Activated T-cell treated with anti-CD3 and anti-CD28 coated beads, Interleukin-2, amount 50 U/mL, for 4 hours (primary cell): ENCODE data around the gene ALX4. TPM values are rescaled to one million over a fixed set of nuclear protein-coding genes. Genes with fewer than 3 reads are reported as not detected.

ENCODE experiments used
- ATAC-seq, 2 donors: fragments of 200-7000 bp; cut with Tn5 transposase; one replicate each; pipeline ENCODE4 v1.10.0; 2021
- DNase-seq: peaks from one replicate; pipeline ENCODE4 v3.0.0-alpha.2; 2020
- H3K27me3 Mint-ChIP-seq: one replicate; pipeline ENCODE4 v1.8.0; 2021; ENCODE audit warnings: low read depth, mixed read lengths
- H3K36me3 Mint-ChIP-seq: one replicate; pipeline ENCODE4 v1.8.0; 2022; ENCODE audit warnings: mixed read lengths; ENCODE audit not compliant: insufficient read depth
- H3K4me1 Mint-ChIP-seq: one replicate; pipeline ENCODE4 v1.8.0; 2021; ENCODE audit warnings: low read depth, mixed read lengths
- H3K4me3 Mint-ChIP-seq: one replicate; pipeline ENCODE4 v1.8.0; 2021; ENCODE audit warnings: mild to moderate bottlenecking, moderate library complexity, mixed read lengths
- H3K9me3 Mint-ChIP-seq: one replicate; pipeline ENCODE4 v1.8.0; 2021; ENCODE audit warnings: mixed read lengths
- total RNA-seq, 3 donors: library from RNA; stranded (reverse); gene quantifications; one replicate each; pipeline ENCODE4 v1.2.1, GENCODE V29; 2021

Gene ALX4
- total RNA-seq, 3 donors from 2014 or later = not detected

DNA sequence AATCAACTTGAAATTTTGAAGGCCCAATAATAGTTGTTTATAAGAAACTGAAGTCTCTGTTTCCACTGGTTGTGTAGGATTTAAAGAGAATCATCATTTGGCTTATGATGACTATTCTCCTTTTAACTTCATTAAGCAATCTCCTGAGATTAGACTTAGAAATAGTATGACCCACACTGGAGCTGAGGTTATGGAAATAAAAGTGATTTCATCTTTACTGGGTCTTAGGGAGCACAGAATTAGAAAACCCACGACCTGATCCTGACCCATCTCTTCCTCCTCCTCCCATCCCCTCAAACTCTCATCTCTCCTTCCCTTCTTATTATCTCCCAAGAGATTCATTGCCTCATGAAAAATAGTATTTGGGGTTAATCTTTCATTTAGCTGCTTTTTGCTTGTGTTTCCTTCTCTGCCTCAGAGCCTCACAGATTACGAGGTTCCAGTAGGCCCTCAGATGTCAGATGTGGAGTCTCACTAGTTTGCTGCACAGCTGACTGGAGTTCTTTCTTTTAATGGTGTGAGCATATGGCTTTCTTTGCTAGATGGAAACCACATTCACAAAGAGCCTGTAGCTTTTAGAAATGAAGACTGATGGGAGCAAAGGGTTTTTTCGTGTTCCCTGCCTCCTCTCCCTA, 85.0 kb downstream of the ALX4 start:
- H3K27me3 Mint-ChIP-seq = no peaks in the 10 kb centered on the region

DNA sequence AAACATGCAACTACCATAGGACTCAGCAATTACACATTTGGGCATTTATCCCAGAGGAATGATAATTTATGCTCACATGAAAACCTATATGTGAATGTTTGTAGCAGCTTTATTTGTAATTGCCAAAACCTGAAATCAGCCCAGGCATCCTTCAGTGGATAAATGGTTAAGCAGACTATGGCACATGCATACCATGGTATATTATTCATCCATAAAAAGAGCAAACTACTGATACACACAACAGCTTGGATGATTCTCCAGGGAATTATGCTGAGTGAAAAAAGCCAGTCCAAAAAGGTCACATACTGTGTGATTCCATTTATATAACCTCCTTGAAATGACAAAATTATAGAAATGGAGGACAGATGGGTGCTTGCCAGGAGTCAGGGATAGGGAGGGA, 86.7 kb downstream of the ALX4 start:
- Mint-ChIP-seq H3K36me3 (peaks cover 32% of the 10 kb centered on the region), H3K4me3 (no peak overlapping the region), H3K9me3 (no peaks in the 10 kb centered on the region), H3K27me3 (no peaks in the 10 kb centered on the region), H3K4me1 (peaks cover 7% of the 10 kb centered on the region)
- ATAC-seq = no peak
- DNase-seq = no peak

More for the DNA sequence above, 85.0 kb downstream of the ALX4 start:
- peaks cover 7% of the 10 kb centered on the region for H3K4me1 Mint-ChIP-seq
- no peak overlapping the region for H3K4me3 Mint-ChIP-seq
- no peak for ATAC-seq
- peaks cover 25% of the 10 kb centered on the region for H3K36me3 Mint-ChIP-seq
- no peak for DNase-seq
- H3K9me3 Mint-ChIP-seq = no peaks in the 10 kb centered on the region

DNA sequence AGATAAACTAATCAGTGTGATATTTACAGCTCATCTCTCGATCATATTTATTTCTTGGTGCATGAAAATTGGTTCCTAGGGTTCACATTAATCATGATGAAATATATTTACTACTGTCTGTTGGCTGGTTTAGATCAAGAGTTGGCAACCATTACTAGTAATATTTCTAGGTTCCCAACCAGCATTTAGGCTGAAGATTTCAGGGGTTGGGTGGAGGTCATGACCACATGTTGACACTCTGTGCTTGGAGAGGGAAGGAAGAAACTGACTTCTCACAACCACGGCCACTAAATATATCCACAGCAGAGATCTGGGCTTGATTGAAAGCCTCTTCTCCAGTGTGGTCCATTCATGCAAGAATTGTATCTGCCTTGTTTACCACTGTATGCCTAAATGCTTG, 87.9 kb downstream of the ALX4 start:
- H3K4me1 Mint-ChIP-seq = peaks cover 4% of the 10 kb centered on the region
- DNase-seq (no peak), ATAC-seq (no peak)
- H3K27me3 Mint-ChIP-seq = no peaks in the 10 kb centered on the region
- H3K4me3 Mint-ChIP-seq = no peak overlapping the region
- peaks cover 37% of the 10 kb centered on the region for H3K36me3 Mint-ChIP-seq
- H3K9me3 Mint-ChIP-seq = no peaks in the 10 kb centered on the region

DNA sequence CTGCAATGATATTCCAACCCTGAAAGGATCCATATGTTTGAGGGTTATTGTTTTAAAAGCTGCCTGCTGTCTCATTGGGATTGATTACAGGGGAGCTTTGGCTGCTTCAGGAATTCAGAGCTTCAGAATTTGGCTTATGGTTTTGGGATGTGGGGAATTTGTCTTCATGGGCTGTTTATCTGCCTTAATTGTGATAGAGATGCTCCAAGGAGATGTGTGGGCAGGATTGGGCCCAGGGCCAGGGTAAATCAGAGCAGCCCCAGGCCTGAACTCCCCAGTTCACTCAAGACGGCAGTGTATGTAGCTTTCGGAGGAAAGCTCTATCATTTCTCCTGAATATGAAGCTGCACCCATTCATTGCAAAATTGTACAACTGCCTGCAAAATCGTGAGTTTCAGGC, 88.5 kb downstream of the ALX4 start:
- H3K4me3 Mint-ChIP-seq = no peak overlapping the region
- no peaks in the 10 kb centered on the region for H3K27me3 Mint-ChIP-seq
- DNase-seq (no peak), ATAC-seq (no peak)
- no peaks in the 10 kb centered on the region for H3K9me3 Mint-ChIP-seq
- H3K36me3 Mint-ChIP-seq = peaks cover 40% of the 10 kb centered on the region
- peaks cover 2% of the 10 kb centered on the region for H3K4me1 Mint-ChIP-seq

DNA sequence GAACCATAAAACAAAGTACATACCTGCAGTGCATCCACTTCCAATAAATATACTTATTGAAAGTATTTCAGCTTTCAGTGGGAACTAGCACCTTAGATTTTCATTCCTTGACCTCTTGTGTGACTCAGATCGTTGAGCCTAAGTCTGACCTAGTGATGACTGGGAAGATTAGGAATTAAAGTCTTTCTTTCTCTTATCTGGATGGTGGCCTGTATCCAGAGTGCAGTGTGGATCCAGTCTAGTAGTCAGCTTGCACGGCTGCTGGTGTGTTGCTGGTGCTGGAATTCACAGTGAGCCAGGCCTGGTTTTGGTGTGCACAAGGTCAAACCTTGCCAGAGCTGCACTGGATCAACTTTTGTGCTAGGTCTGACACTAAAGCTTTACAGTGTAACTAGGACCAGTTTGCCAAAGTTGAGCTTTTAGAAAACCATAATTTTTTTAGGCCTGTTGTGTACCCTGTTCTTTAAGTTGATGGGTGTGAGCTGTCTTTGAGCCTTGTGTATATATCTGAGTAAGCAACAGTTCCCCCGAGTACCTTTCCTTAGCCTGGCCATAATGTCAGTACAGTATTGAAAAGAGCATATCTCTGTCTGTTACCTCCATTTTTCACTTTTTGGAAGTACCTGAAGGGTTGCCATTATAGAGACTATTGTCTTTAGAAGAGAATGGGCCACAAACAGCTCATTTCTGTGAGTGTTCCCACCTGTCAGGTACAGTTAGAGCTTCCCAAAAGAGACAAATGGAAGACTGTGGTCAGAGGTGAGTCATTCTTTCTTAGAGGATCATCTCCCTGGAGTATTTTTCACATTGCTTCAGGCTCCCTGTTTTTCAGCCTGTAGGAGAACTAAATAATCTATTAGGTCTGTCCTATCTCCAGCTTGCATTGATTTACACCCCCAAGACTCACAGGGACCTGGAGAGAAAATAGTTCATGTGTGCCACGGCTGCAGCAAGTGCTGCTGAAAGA, 89.8 kb downstream of the ALX4 start:
- Mint-ChIP-seq H3K4me1 (no peaks in the 10 kb centered on the region), H3K27me3 (no peaks in the 10 kb centered on the region), H3K36me3 (peaks cover 42% of the 10 kb centered on the region), H3K9me3 (no peaks in the 10 kb centered on the region), H3K4me3 (no peak overlapping the region)
- ATAC-seq = no peak
- DNase-seq = no peak

DNA sequence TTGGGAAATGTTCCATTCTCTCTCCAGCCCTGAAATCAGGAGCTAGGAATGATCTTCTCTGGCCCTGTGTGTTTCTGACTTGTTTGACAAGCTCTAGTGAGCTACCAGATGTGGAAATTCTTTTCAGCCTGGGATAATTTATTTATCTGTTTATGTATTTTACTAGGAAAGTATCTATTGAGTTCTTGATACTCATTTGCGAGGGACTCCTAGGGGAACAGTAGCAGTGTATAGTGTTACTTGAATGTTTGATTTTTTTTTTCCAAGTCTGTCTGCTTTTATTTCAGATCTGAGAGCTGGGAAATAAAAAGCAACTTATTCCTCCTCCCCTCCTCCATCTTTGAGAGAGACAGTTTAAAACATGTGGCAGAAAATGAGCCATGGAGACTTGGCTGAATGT, 92.5 kb downstream of the ALX4 start:
- peaks cover 53% of the 10 kb centered on the region for H3K36me3 Mint-ChIP-seq
- DNase-seq (no peak), ATAC-seq (no peak)
- no peaks in the 10 kb centered on the region for H3K9me3 Mint-ChIP-seq
- no peaks in the 10 kb centered on the region for H3K4me1 Mint-ChIP-seq
- no peak overlapping the region for H3K4me3 Mint-ChIP-seq
- no peaks in the 10 kb centered on the region for H3K27me3 Mint-ChIP-seq

DNA sequence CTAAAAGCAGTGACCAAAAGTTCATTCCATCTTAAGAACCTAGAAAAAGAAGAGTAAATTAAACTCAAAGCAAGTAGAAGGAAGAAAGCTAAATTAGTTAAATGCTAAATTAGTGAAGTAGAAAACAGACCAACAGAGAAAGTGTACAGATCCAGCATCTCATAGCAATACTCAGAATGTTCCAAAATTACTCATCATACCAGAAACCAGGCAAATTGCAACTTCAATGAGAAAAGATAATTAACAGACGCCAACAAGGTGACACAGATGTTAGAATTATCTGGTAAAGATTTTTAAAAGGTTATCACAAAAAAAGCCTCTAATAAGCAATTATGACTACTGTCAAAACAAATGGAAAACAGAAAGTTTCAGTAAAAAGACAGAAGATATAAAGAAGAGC, 96.8 kb downstream of the ALX4 start:
- H3K9me3 Mint-ChIP-seq = peaks cover 7% of the 10 kb centered on the region
- ATAC-seq (no peak), DNase-seq (no peak)
- H3K27me3 Mint-ChIP-seq = no peaks in the 10 kb centered on the region
- H3K36me3 Mint-ChIP-seq = peaks cover 66% of the 10 kb centered on the region
- no peak overlapping the region for H3K4me3 Mint-ChIP-seq
- no peaks in the 10 kb centered on the region for H3K4me1 Mint-ChIP-seq

DNA sequence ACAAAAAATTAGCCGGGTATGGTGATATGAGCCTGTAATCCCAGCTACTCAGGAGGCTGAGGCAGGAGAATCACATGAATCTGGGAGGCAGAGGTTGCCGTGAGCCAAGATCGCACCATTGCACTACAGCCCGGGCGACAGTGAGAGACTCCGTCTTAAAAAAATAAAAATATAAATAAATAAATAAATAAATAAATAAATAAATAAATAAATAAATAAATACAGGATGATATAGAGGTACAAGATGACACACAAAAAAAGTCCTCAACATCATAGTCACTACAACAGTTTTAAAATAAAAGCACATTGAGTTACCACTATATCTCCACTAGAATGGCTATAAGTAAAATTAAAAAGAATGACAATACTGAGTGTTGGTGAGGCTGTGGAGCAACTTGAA, 97.8 kb downstream of the ALX4 start:
- no peaks in the 10 kb centered on the region for H3K4me1 Mint-ChIP-seq
- peaks cover 63% of the 10 kb centered on the region for H3K36me3 Mint-ChIP-seq
- H3K4me3 Mint-ChIP-seq = no peak overlapping the region
- no peak for DNase-seq
- ATAC-seq = no peak
- peaks cover 7% of the 10 kb centered on the region for H3K9me3 Mint-ChIP-seq
- H3K27me3 Mint-ChIP-seq = no peaks in the 10 kb centered on the region

Other genes with a start within 250 kb of the ALX4 start
- gene ACCS, start 243.9 kb downstream of the ALX4 start, total RNA-seq = 1 to 10 TPM in 2 of 3 donors, under 1 TPM in 1; 0.79 to 2.3 (median 1.4) TPM
- 10 to 100 TPM; 30.4 to 37.8 (median 35.3) TPM for gene EXT2, start 214.5 kb downstream of the ALX4 start, total RNA-seq